B cell (primary cell): ENCODE measurements around the gene LMAN1.

Source experiments
- CTCF ChIP-seq: fragments of 200-600 bp; IDR thresholded peaks from one replicate; pipeline ENCODE4 v1.8.0; 2022; ENCODE audit warnings: antibody characterized with exemption, mild to moderate bottlenecking
- EZH2 ChIP-seq: IDR thresholded peaks from 2 replicates; pipeline ENCODE4 v1.6.1; 2012; ENCODE audit warnings: borderline replicate concordance, low read depth, mild to moderate bottlenecking, moderate library complexity, low read length; ENCODE audit not compliant: insufficient read depth, poor library complexity, severe bottlenecking

GRCh38 chr18:59278793-59279192, 80.3 kb downstream of the LMAN1 start:
- TF ChIP-seq CTCF (no peak), EZH2 (no peak)
